ENCODE results near the gene TMCC1.

Gene TMCC1

GRCh38 chr3:129632556-129632955 is 261.0 kb downstream of the TMCC1 start:
- DNase-seq = no peak
- no peak for TF ChIP-seq GATA1 (IDR thresholded peaks at IDR 0.05; ENCODE audit: low read depth, low read length)
- TF ChIP-seq POLR2A (IDR thresholded peaks at IDR 0.05; ENCODE audit: low read length) = no peak

GRCh38 chr3:129632056-129632455 is 261.5 kb downstream of the TMCC1 start:
- TF ChIP-seq POLR2A (IDR thresholded peaks at IDR 0.05; ENCODE audit: low read length) = no peak
- no peak for TF ChIP-seq GATA1 (IDR thresholded peaks at IDR 0.05; ENCODE audit: low read depth, low read length)

GRCh38 chr3:129629011-129629410 is 264.5 kb downstream of the TMCC1 start:
- no peak for DNase-seq
- TF ChIP-seq POLR2A (IDR thresholded peaks at IDR 0.05; ENCODE audit: low read length) (no peak), GATA1 (IDR thresholded peaks at IDR 0.05; ENCODE audit: low read depth, low read length) (no peak)

More at GRCh38 chr3:129632056-129632455, 261.5 kb downstream of the TMCC1 start:
- DNase-seq = no peak

- no peak for DNase-seq
Measured at GRCh38 chr3:129628169-129628522, 265.4 kb downstream of the TMCC1 start.

GRCh38 chr3:129627350-129628168 is 266.0 kb downstream of the TMCC1 start:
- peak; percentile 83 to 84 for DNase-seq
- TF ChIP-seq GATA1 (IDR thresholded peaks at IDR 0.05; ENCODE audit: low read depth, low read length) (no peak), POLR2A (IDR thresholded peaks at IDR 0.05; ENCODE audit: low read length) (peak; percentile 48)

More at GRCh38 chr3:129628169-129628522, 265.4 kb downstream of the TMCC1 start:
- TF ChIP-seq POLR2A (IDR thresholded peaks at IDR 0.05; ENCODE audit: low read length) (no peak), GATA1 (IDR thresholded peaks at IDR 0.05; ENCODE audit: low read depth, low read length) (no peak)

GRCh38 chr3:129626744-129627349 is 266.7 kb downstream of the TMCC1 start:
- peak; percentile 87 for DNase-seq
- TF ChIP-seq POLR2A (IDR thresholded peaks at IDR 0.05; ENCODE audit: low read length) = peak; percentile 74
- no peak for TF ChIP-seq GATA1 (IDR thresholded peaks at IDR 0.05; ENCODE audit: low read depth, low read length)

GRCh38 chr3:129625072-129625874 is 268.2 kb downstream of the TMCC1 start:
- no peak for TF ChIP-seq POLR2A (IDR thresholded peaks at IDR 0.05; ENCODE audit: low read length)
- TF ChIP-seq GATA1 (IDR thresholded peaks at IDR 0.05; ENCODE audit: low read depth, low read length) = no peak
- DNase-seq = no peak

GRCh38 chr3:129624347-129625071 is 269.0 kb downstream of the TMCC1 start:
- TF ChIP-seq POLR2A (IDR thresholded peaks at IDR 0.05; ENCODE audit: low read length) (no peak), GATA1 (IDR thresholded peaks at IDR 0.05; ENCODE audit: low read depth, low read length) (no peak)
- no peak for DNase-seq

- no peak for DNase-seq
Measured at GRCh38 chr3:129623447-129624118, 269.9 kb downstream of the TMCC1 start.

GRCh38 chr3:129622933-129623332 is 270.6 kb downstream of the TMCC1 start:
- TF ChIP-seq POLR2A (IDR thresholded peaks at IDR 0.05; ENCODE audit: low read length) (no peak), GATA1 (IDR thresholded peaks at IDR 0.05; ENCODE audit: low read depth, low read length) (no peak)
- DNase-seq = no peak

More at GRCh38 chr3:129623447-129624118, 269.9 kb downstream of the TMCC1 start:
- TF ChIP-seq POLR2A (IDR thresholded peaks at IDR 0.05; ENCODE audit: low read length) = no peak
- no peak for TF ChIP-seq GATA1 (IDR thresholded peaks at IDR 0.05; ENCODE audit: low read depth, low read length)

- DNase-seq = no peak
- TF ChIP-seq GATA1 (IDR thresholded peaks at IDR 0.05; ENCODE audit: low read depth, low read length) (no peak), POLR2A (IDR thresholded peaks at IDR 0.05; ENCODE audit: low read length) (no peak)
Measured at GRCh38 chr3:129622226-129622874, 271.2 kb downstream of the TMCC1 start.

GRCh38 chr3:129621626-129622225 is 271.8 kb downstream of the TMCC1 start:
- DNase-seq = no peak
- TF ChIP-seq GATA1 (IDR thresholded peaks at IDR 0.05; ENCODE audit: low read depth, low read length) (no peak), POLR2A (IDR thresholded peaks at IDR 0.05; ENCODE audit: low read length) (no peak)
